Retinal pigment epithelial cell (primary cell): ENCODE data around the gene PIRT.
A peak's percentile ranks its signal among the peaks of the same experiment; 100 is the strongest.
"Not testable (repeated sequence)": the region's sequence is repeated elsewhere in the genome, so short reads cannot be mapped to it uniquely, and the experiment has no call there.

Experiments used
- DNase-seq: peaks from one replicate; pipeline ENCODE4 v3.0.0-alpha.2; 2010; ENCODE audit warnings: low read depth
- H3K4me3 ChIP-seq: 2 replicates; pipeline ENCODE4 v1.5.1; 2011; ENCODE audit warnings: mild to moderate bottlenecking, low read length, control low read depth, moderate library complexity
- CTCF ChIP-seq: conservative IDR thresholded peaks from 2 replicates; pipeline ENCODE4 v1.5.1; 2011; ENCODE audit warnings: low read depth, low read length, control low read depth, inconsistent platforms

The PIRT gene

DNA sequence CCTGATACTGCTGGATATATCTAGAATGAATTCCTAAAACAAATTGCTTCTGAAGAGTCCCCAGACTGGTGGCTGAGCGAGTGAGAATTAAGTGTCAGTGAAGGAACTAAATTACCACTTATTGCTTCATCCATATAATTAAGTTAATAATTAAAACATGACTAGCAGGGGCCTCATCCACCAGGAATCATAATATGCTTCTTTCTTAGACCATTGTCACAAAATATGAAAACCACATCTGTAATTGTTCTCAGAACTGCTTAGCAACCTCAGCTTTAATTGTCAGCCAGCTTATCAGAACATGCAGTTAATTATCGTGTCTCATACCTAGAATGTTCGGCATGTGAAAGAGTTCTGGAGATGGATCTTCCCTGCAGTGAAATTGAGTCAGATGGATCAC lies 21.2 kb upstream of the PIRT start:
- no peak for DNase-seq
- H3K4me3 ChIP-seq, result no peak overlapping the region
- TF ChIP-seq CTCF, result no peak

- no peak for TF ChIP-seq CTCF
- no peak overlapping the region for H3K4me3 ChIP-seq
- DNase-seq, result no peak
Measured at GRCh38 chr17:10857976-10858375, 20.1 kb upstream of the PIRT start.

DNA sequence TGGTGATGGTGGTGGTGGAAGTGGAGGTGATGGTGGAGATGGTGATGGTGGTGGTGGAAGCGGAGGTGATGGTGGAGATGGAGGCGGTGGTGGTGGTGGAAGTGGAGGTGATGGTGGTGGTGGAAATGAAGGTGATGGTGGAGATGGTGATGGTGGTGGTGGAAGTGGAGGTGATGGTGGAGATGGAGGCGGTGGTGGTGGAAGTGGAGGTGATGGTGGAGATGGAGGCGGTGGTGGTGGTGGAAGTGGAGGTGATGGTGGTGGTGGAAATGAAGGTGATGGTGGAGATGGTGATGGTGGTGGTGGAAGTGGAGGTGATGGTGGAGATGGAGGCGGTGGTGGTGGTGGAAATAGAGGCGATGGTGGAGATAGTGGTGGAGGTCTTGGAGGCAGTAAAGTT lies 8.7 kb upstream of the PIRT start:
- DNase-seq, H3K4me3 ChIP-seq: not testable (repeated sequence)

- TF ChIP-seq CTCF, result no peak
- no peak for DNase-seq
- no peak overlapping the region for H3K4me3 ChIP-seq
Measured at GRCh38 chr17:10845388-10845751, 7.5 kb upstream of the PIRT start.

GRCh38 chr17:10844621-10845387 lies 6.9 kb upstream of the PIRT start:
- DNase-seq, result peak; percentile 10
- H3K4me3 ChIP-seq, result peak overlapping the region; percentile 38
- TF ChIP-seq CTCF, result peak; percentile 87

DNA sequence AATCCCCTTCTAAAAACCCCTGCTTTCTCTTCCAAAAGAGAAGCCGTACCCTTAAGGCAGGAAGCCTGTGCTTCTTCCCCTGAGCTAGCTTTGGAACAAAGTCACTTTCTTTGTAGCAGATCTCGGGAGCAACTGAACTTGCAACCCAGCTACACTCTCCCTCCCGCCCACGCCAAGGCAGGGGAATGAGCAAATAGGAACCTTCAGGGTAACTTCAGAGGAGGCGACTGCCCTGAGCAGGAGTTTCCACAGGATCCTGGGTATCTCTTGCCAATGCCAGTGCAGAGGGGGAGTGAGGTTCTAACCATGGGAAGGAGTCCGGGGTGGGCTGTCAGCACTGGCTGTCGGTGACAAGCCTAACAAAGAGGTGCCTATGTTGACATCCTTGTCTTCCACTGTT lies 5.9 kb upstream of the PIRT start:
- no peak for TF ChIP-seq CTCF
- no peak for DNase-seq
- no peak overlapping the region for H3K4me3 ChIP-seq

- no peak overlapping the region for H3K4me3 ChIP-seq
- TF ChIP-seq CTCF, result no peak
- DNase-seq, result no peak
Measured at GRCh38 chr17:10842658-10843057, 4.8 kb upstream of the PIRT start.
